Common myeloid progenitor, CD34-positive (primary cell): ENCODE results near the gene IGFN1.
A peak's percentile ranks its signal among the peaks of the same experiment; 100 is the strongest.

Experiments used
- CTCF ChIA-PET: fragments of 350-600 bp; sonication (Branson Sonifier 250); formaldehyde crosslinking; loops from one replicate; lab custom pipeline; 2021; ENCODE audit warnings: antibody characterized with exemption; lab: Charles Lee
- POLR2A ChIA-PET: fragments of 350-600 bp; sonication (Branson Sonifier 250); formaldehyde crosslinking; loops from one replicate; lab custom pipeline; 2021; ENCODE audit warnings: antibody characterized with exemption; lab: Charles Lee
- DNase-seq, 3 donors: peaks; one replicate each; pipeline versions ENCODE4 v3.0.0 to v3.0.0-alpha.2; 2013
- H3K27ac ChIP-seq, 2 experiments: 1 replicate in 1 of 2; 2 replicates in 1 of 2; pipeline ENCODE4 v1.7.0; 2013; ENCODE audit warnings: inconsistent platforms in 2 of 2, low read length in 2 of 2, mild to moderate bottlenecking in 2 of 2, low read depth in 1 of 2, moderate library complexity in 1 of 2; ENCODE audit not compliant: severe bottlenecking in 2 of 2, insufficient read depth in 1 of 2, poor library complexity in 1 of 2
- H3K27me3 ChIP-seq, 5 experiments: replicated peaks in 2 of 5; 1 replicate in 3 of 5; 2 replicates in 2 of 5; pipeline versions ENCODE4 v1.6.1 to v1.7.0; 2013; ENCODE audit warnings: low read length in 4 of 5, mild to moderate bottlenecking in 2 of 5, moderate library complexity in 2 of 5, inconsistent platforms in 1 of 5; ENCODE audit not compliant: insufficient read depth in 5 of 5, control insufficient read depth in 4 of 5
- H3K36me3 ChIP-seq, 4 experiments: 1 replicate in 2 of 4; 2 replicates in 2 of 4; pipeline versions ENCODE4 v1.6.1 to v1.7.0; 2013; ENCODE audit warnings: low read length in 3 of 4, control low read depth in 1 of 4, mild to moderate bottlenecking in 1 of 4; ENCODE audit not compliant: control insufficient read depth in 4 of 4, insufficient read depth in 4 of 4
- H3K4me1 ChIP-seq, 4 experiments: 1 replicate in 3 of 4; 2 replicates in 1 of 4; pipeline versions ENCODE4 v1.6.1 to v1.7.1; 2013; ENCODE audit warnings: low read length in 3 of 4, mild to moderate bottlenecking in 3 of 4, control low read depth in 1 of 4, inconsistent platforms in 1 of 4, moderate library complexity in 1 of 4; ENCODE audit not compliant: control insufficient read depth in 4 of 4, insufficient read depth in 4 of 4; ENCODE audit errors: control extremely low read depth in 1 of 4
- H3K4me3 ChIP-seq, 7 experiments: 1 replicate in 4 of 7; 2 replicates in 3 of 7; pipeline versions ENCODE4 v1.5.1 to v1.7.0; 2013; ENCODE audit warnings: mild to moderate bottlenecking in 7 of 7, low read length in 6 of 7, moderate library complexity in 6 of 7, inconsistent platforms in 2 of 7, low read depth in 2 of 7, control low read depth in 1 of 7; ENCODE audit not compliant: insufficient read depth in 4 of 7, control insufficient read depth in 1 of 7; ENCODE audit errors: extremely low read depth in 1 of 7
- H3K9me3 ChIP-seq, 5 experiments: 1 replicate in 4 of 5; 2 replicates in 1 of 5; pipeline versions ENCODE4 v1.6.1 to v1.7.1; 2013; ENCODE audit warnings: low read length in 4 of 5, mild to moderate bottlenecking in 2 of 5, inconsistent platforms in 1 of 5, low read depth in 1 of 5, moderate library complexity in 1 of 5; ENCODE audit not compliant: control insufficient read depth in 4 of 5, insufficient read depth in 2 of 5; ENCODE audit errors: control extremely low read depth in 1 of 5
- WGBS: methylation state at CpG from one replicate; pipeline ENCODE4 v1.1.5; 2013; ENCODE audit not compliant: insufficient coverage; 5-methylcytosine and 5-hydroxymethylcytosine counted together

IGFN1 gene

GRCh38 chr1:201170533-201171062 is 20.0 kb upstream of the IGFN1 start:
- Histone ChIP-seq H3K4me3 (peak overlapping the region; percentile 24 to 87 (median 72)), H3K9me3 (peaks cover 0 to 3% (median 0%) of the 10 kb centered on the region in 5 experiments), H3K27ac (peak overlapping the region in 1 of 2 experiments; percentile 43), H3K4me1 (peaks cover 0 to 13% (median 8%) of the 10 kb centered on the region in 4 experiments), H3K36me3 (no peaks in the 10 kb centered on the region), H3K27me3 (peaks cover 0 to 22% (median 0%) of the 10 kb centered on the region in 5 experiments)
- WGBS = 13% methylated on average over 23 of the region's 26 CpGs
- peak; percentile 82 to 93 (median 88) for DNase-seq
- CTCF ChIA-PET = interaction anchor here (1.0 to 6.9 kb wide), 3 partner anchors 15 to 108 kb away, joined by 3 to 89 read pairs (median 4); partner anchors contain the start of gene TMEM9
- POLR2A ChIA-PET = no interaction called here

GRCh38 chr1:201171063-201172036 is 19.3 kb upstream of the IGFN1 start:
- Histone ChIP-seq H3K36me3 (no peaks in the 10 kb centered on the region), H3K4me3 (peak overlapping the region; percentile 24 to 87 (median 72)), H3K27ac (no peak overlapping the region), H3K27me3 (peaks cover 0 to 24% (median 0%) of the 10 kb centered on the region in 5 experiments), H3K4me1 (peaks cover 0 to 13% (median 8%) of the 10 kb centered on the region in 4 experiments), H3K9me3 (peaks cover 0 to 3% (median 0%) of the 10 kb centered on the region in 5 experiments)
- DNase-seq = peak; percentile 31 to 66 (median 53)
- WGBS = 6% methylated on average over 34 of the region's 48 CpGs
- ChIA-PET POLR2A (no interaction called here), CTCF (interaction anchor here (0.7 to 6.9 kb wide), 4 partner anchors 14 to 86 kb away, joined by 3 to 89 read pairs (median 4); partner anchors contain the start of gene TMEM9)

- peaks cover 0 to 13% (median 8%) of the 10 kb centered on the region in 4 experiments for H3K4me1 ChIP-seq
- WGBS = 95% methylated on average over 2 of the region's 4 CpGs
- no peak overlapping the region for H3K27ac ChIP-seq
- peaks cover 0 to 3% (median 0%) of the 10 kb centered on the region in 5 experiments for H3K9me3 ChIP-seq
- no peak for DNase-seq
- CTCF ChIA-PET = interaction anchor here (0.7 to 6.9 kb wide), 5 partner anchors 13 to 87 kb away, joined by 3 to 89 read pairs (median 3); partner anchors contain the start of gene TMEM9
- POLR2A ChIA-PET = no interaction called here
- no peak overlapping the region for H3K4me3 ChIP-seq
- no peaks in the 10 kb centered on the region for H3K36me3 ChIP-seq
- peaks cover 0 to 24% (median 0%) of the 10 kb centered on the region in 5 experiments for H3K27me3 ChIP-seq
Observed at GRCh38 chr1:201172326-201172725, 18.3 kb upstream of the IGFN1 start.

- H3K4me1 ChIP-seq = peaks cover 0 to 13% (median 8%) of the 10 kb centered on the region in 4 experiments
- no peak overlapping the region for H3K27ac ChIP-seq
- H3K36me3 ChIP-seq = no peaks in the 10 kb centered on the region
- no peak for DNase-seq
- H3K27me3 ChIP-seq = peaks cover 0 to 24% (median 0%) of the 10 kb centered on the region in 5 experiments
- ChIA-PET POLR2A (no interaction called here), CTCF (interaction anchor here (1.2 kb wide), 1 partner anchor 19 kb away, joined by 3 read pairs; no protein-coding TSS in a partner anchor)
- H3K4me3 ChIP-seq = no peak overlapping the region
- peaks cover 0 to 3% (median 0%) of the 10 kb centered on the region in 5 experiments for H3K9me3 ChIP-seq
- 89% methylated on average over 3 of the region's 4 CpGs for WGBS
Observed at GRCh38 chr1:201172999-201173610, 17.5 kb upstream of the IGFN1 start.

- POLR2A ChIA-PET = no interaction called here
- 60% methylated on average over 1 of the region's 1 CpG for WGBS
- peaks cover 0 to 5% (median 0%) of the 10 kb centered on the region in 5 experiments for H3K9me3 ChIP-seq
- no peak overlapping the region for H3K27ac ChIP-seq
- CTCF ChIA-PET = interaction anchor here (0.6 to 1.2 kb wide), 2 partner anchors 15 to 20 kb away, joined by 3 read pairs; no protein-coding TSS in a partner anchor
- H3K4me3 ChIP-seq = no peak overlapping the region
- H3K36me3 ChIP-seq = no peaks in the 10 kb centered on the region
- no peak for DNase-seq
- H3K27me3 ChIP-seq = peaks cover 0 to 24% (median 0%) of the 10 kb centered on the region in 5 experiments
- H3K4me1 ChIP-seq = peaks cover 0 to 13% (median 8%) of the 10 kb centered on the region in 4 experiments
Observed at GRCh38 chr1:201173736-201174135, 16.9 kb upstream of the IGFN1 start.

- POLR2A ChIA-PET = no interaction called here
- CTCF ChIA-PET = interaction anchor here (1.1 to 2.0 kb wide), 3 partner anchors 11 to 29 kb away, joined by 3 to 6 read pairs (median 5); no protein-coding TSS in a partner anchor
- no peak for DNase-seq
Observed at GRCh38 chr1:201175820-201176500, 14.7 kb upstream of the IGFN1 start.

More at GRCh38 chr1:201175820-201176500, 14.7 kb upstream of the IGFN1 start:
- 94% methylated on average over 2 of the region's 7 CpGs for WGBS
- Histone ChIP-seq H3K9me3 (peaks cover 0 to 9% (median 3%) of the 10 kb centered on the region in 5 experiments), H3K4me3 (no peak overlapping the region), H3K36me3 (no peaks in the 10 kb centered on the region), H3K27me3 (peaks cover 0 to 15% (median 0%) of the 10 kb centered on the region in 5 experiments), H3K27ac (no peak overlapping the region), H3K4me1 (peaks cover 0 to 9% (median 7%) of the 10 kb centered on the region in 4 experiments)
